Measurements from ENCODE around the gene ZC3H18. TPM values are rescaled to one million over a fixed set of nuclear protein-coding genes. Genes with fewer than 3 reads are reported as not detected.

The ZC3H18 gene
- polyA plus RNA-seq, 4 donors: 32.6 to 42.2 (median 34.8) TPM

DNA sequence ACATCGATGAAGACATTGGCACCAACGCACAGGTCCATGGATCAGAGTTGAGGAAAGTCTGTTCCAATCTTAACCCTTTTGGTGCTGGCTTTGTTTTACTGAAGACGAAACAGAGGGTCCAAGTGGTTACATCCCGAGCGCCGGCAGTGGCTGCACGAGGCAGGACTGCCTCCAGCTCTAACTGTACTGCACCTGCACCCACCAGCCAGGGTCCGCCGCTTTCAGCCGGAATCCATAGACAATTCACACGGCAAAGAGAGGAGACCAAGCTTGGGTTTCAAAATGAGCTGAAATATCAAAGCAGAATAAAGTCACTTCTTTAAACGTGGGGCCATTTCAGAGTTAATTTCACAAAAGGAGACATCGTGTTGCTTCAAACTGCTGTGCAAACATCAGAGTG is 21.2 kb upstream of the ZC3H18 start:
- DNase-seq (ENCODE audit: low read depth in 4 of 4, low spot score in 3 of 4): no peak

- no peak for DNase-seq (ENCODE audit: low read depth in 4 of 4, low spot score in 3 of 4)
Measured at GRCh38 chr16:88549671-88550245, 20.4 kb upstream of the ZC3H18 start.

- DNase-seq (ENCODE audit: low read depth in 4 of 4, low spot score in 3 of 4): no peak
Measured at GRCh38 chr16:88550246-88550661, 19.9 kb upstream of the ZC3H18 start.

DNA sequence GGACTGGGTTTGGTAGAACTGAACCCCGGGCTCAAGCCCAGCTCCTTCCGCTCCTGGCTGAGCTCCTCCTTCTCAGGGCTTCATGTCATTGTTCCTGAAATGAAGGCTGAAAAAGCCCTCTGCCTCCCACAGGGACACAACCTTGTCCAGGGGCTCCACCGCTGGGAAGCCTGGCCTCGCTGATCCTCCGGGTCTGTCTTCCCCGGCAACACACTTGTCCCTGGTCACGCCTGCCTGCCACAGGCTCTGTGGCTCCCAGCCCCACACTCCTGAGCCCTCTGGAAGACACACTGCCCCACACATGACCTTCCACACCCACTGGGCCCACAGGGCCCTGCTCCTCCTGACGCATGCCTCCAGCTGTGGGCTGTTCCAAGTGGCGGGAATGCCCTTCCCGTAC is 18.0 kb upstream of the ZC3H18 start:
- DNase-seq (ENCODE audit: low read depth in 4 of 4, low spot score in 3 of 4): no peak

- no peak for DNase-seq (ENCODE audit: low read depth in 4 of 4, low spot score in 3 of 4)
Measured at GRCh38 chr16:88552815-88553214, 17.4 kb upstream of the ZC3H18 start.

GRCh38 chr16:88553739-88554138 is 16.5 kb upstream of the ZC3H18 start:
- no peak for DNase-seq (ENCODE audit: low read depth in 4 of 4, low spot score in 3 of 4)

- DNase-seq (ENCODE audit: low read depth in 4 of 4, low spot score in 3 of 4): no peak
Measured at GRCh38 chr16:88554711-88555264, 15.4 kb upstream of the ZC3H18 start.

- no peak for DNase-seq (ENCODE audit: low read depth in 4 of 4, low spot score in 3 of 4)
Measured at GRCh38 chr16:88556294-88556988, 13.8 kb upstream of the ZC3H18 start.

DNA sequence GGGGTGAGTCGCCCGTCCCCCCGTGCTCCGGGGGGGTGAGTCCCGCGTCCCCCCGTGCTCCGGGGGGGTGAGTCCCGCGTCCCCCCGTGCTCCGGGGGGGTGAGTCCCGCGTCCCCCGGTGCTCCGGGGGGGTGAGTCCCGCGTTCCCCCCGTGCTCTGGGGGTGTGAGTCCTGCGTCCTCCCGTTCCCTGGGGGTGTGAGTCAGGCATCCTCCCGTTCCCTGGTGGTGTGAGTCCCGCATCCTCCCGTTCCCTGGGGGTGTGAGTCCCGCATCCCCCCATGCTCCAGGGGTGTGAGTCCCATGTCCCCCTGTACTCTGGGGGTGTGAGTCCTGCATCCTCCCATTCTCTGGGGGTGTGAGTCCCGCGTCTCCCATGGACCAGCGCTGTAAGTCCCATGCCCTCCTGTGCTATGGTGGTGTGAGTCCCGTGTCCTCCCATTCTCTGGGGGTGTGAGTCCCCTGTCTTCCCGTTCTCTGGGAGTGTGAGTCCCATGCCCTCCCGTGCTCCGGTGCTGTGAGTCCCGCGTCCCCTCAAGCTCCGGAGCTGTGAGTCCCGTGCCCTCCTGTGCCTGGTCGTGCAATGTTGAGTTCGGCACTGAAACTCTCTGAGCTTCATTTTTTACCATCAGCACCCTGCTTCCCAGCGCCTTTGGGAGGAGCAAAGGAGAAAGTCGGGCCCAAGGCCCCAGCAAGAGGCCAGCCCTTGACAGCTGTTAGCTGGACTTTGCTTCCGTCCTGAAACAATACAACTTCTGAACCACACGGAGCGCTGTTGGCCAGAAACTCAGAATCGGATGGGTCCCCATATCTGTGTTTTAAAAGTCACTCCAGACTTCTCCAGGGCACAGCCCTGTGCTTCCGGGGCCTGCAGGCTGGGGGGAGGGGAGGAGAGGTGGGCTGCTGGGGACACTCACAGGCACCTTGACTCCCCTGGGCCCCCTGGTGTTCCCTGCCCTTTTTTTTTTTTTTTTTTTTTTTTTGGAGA is 11.5 kb upstream of the ZC3H18 start:
- DNase-seq (ENCODE audit: low read depth in 4 of 4, low spot score in 3 of 4): peak; percentile 59 to 66 (median 61)

DNA sequence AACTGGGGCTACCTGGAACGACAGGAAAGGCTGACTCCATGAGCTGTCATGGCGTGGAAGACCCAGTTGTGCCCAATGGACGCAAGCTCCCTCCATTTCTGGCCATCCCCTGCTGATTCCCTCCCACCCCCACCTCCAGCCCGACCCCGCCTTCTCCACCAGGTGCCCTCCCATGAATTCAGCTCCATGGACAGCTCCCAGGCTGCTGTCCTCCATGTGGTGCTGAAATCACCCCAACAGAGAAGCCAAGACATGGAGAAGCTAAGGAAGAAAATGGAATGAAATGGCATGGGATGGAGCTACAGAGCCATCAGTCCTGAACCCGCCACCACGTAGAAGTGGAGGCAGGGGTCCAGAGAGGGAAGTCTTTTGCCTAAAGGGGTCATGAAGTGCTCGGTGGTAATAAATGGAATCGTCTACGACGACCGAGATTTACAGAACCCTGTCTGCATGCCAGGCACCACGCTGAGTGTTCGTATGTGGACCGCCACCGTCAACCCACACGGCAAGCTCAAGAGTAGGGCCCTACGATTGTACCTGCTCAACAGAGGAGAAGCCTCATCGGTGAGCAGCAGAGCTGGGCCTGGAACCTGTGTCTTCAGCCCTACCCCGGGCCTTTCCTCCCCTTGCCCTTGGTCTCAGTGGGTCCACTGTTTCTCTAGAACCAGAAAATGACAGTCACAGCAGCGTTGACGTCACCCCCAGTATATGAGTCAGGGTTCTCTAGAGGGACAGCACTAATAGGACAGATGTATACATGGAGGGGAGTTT is 9.3 kb upstream of the ZC3H18 start:
- peak in 2 of 4 donors; percentile 23 to 39 for DNase-seq (ENCODE audit: low read depth in 4 of 4, low spot score in 3 of 4)

GRCh38 chr16:88561485-88562359 is 8.5 kb upstream of the ZC3H18 start:
- DNase-seq (ENCODE audit: low read depth in 4 of 4, low spot score in 3 of 4): no peak

GRCh38 chr16:88566158-88566557 is 4.0 kb upstream of the ZC3H18 start:
- no peak for DNase-seq (ENCODE audit: low read depth in 4 of 4, low spot score in 3 of 4)

DNA sequence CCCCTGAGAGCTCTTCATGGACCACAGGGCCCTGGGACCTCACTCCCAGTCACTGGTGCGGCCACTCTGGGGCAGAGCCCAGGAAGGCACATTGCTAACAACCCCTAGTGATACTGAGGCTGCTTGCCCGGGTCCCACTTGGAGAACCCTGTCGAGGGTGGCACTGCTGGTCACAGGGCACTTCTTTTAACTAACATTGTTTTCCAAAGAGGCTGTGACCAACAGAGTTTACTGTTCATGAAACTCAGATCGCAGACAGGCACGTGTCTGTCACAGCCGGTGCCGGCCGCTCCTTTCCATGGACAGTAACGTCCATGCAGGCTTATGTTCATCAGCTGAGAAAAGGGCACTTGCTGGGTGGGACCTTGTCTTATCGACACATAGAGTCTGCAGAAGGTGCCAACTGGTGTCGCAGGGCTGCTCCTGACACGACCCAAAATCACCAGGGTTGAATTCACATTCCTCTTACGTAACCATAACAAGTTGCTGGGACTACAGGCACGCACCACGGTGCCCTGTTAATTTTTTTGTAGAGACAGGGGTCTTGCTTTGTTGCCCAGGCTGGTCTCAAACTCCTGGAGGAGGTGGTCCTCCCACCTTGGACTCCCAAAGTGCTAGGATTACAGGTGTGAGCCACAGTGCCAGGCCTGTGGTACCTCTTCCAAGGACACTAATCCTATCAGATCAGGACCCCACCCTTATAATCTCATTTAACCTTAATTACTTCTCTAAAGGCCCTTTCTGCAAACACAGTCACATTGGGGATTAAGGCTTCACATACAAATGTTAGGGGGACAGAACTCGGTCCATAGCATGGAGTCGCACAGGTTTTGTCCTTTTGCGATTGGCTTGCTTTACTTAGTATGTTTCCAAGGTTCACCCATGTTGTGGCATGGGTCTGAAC is 1.2 kb upstream of the ZC3H18 start:
- no peak for DNase-seq (ENCODE audit: low read depth in 4 of 4, low spot score in 3 of 4)

GRCh38 chr16:88569614-88569984 is 604 bp upstream of the ZC3H18 start:
- DNase-seq (ENCODE audit: low read depth in 4 of 4, low spot score in 3 of 4): no peak

- DNase-seq (ENCODE audit: low read depth in 4 of 4, low spot score in 3 of 4): no peak
Measured at GRCh38 chr16:88570691-88571092, 489 bp downstream of the ZC3H18 start.

DNA sequence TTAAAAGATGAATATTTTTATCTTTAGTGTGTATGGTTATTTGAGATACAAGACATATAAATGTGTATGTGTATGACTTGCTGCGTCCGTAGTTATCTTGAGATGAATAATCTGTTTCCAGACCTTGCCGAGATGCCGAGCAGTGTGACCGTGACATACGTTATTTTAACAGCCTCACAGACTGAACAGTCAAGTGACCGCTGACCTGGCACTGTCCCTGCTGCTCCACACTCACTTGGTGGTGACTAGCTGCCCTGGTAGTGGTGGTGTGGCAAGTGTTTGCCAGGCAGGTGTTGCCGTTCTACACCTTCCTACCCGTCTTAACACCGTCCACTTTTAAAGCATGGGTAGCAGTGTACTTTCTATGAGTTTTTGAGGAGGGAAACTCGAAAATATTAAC is 5.0 kb downstream of the ZC3H18 start:
- no peak for DNase-seq (ENCODE audit: low read depth in 4 of 4, low spot score in 3 of 4)

DNA sequence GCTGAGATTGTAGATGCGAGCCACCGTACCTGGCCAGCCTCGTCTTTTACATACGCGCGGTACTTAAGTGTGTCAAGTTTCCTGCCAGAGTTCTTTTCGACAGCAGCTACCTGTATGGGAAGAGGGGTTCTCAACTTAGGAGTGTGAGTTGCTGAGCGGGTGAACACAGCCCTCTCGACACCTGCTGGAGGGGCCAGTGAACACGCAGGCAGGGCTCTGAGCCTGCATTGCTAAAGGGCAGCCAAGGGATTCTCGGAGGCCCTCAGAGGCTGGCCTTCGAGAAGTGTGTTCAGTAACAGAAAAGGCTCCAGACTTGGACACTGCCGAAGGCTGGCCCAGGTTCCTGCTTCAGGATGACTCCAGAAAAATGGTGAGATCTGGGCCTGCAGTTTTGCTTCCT is 6.1 kb downstream of the ZC3H18 start:
- no peak for DNase-seq (ENCODE audit: low read depth in 4 of 4, low spot score in 3 of 4)

- DNase-seq (ENCODE audit: low read depth in 4 of 4, low spot score in 3 of 4): no peak
Measured at GRCh38 chr16:88577166-88577565, 7.0 kb downstream of the ZC3H18 start.

Measured in right renal pelvis (tissue), 4 donors.